GM18873 (cell line): ENCODE data around the gene IFRD2.

Experiments used
- ATAC-seq: cut with Tn5 transposase; IDR thresholded peaks from one replicate; pipeline ENCODE4 v1.9.1; 2021; ENCODE audit warnings: mild to moderate bottlenecking, moderate library complexity, moderate number of reproducible peaks; ENCODE audit not compliant: unreplicated experiment, low FRiP score

Gene IFRD2

GRCh38 chr3:50303013-50303815, 11.0 kb upstream of the IFRD2 start, which contains the start of gene HYAL1:
TSS of gene HYAL1 (minus strand) at chr3:50303574. CDS start at chr3:50302956, 618 bp downstream.
- no peak for ATAC-seq

GRCh38 chr3:50302095-50303012, 10.1 kb upstream of the IFRD2 start:
- ATAC-seq = no peak

- ATAC-seq = no peak
Observed at GRCh38 chr3:50300681-50301254, 8.5 kb upstream of the IFRD2 start.

- no peak for ATAC-seq
Observed at GRCh38 chr3:50299929-50300680, 7.9 kb upstream of the IFRD2 start.

- ATAC-seq = no peak
Observed at GRCh38 chr3:50299638-50299928, 7.4 kb upstream of the IFRD2 start.

GRCh38 chr3:50298836-50299637, 6.8 kb upstream of the IFRD2 start, which contains the start of the genes HYAL3 and NAA80:
TSS of gene HYAL3 (minus strand) at chr3:50299405. CDS start at chr3:50295602, 3,803 bp downstream.
TSS of gene NAA80 (minus strand) at chr3:50299405. CDS start at chr3:50297463, 1,942 bp downstream.
- peak; percentile 73 for ATAC-seq

GRCh38 chr3:50297896-50298725, 5.9 kb upstream of the IFRD2 start:
- no peak for ATAC-seq

- no peak for ATAC-seq
Observed at GRCh38 chr3:50297384-50297775, 5.2 kb upstream of the IFRD2 start.

- no peak for ATAC-seq
Observed at GRCh38 chr3:50296721-50297383, 4.6 kb upstream of the IFRD2 start.

GRCh38 chr3:50295553-50296431, 3.6 kb upstream of the IFRD2 start:
- no peak for ATAC-seq

- no peak for ATAC-seq
Observed at GRCh38 chr3:50294492-50295403, 2.5 kb upstream of the IFRD2 start.

- no peak for ATAC-seq
Observed at GRCh38 chr3:50294089-50294488, 1.9 kb upstream of the IFRD2 start.

GRCh38 chr3:50293079-50293801, 1.0 kb upstream of the IFRD2 start:
- no peak for ATAC-seq

- ATAC-seq = no peak
Observed at GRCh38 chr3:50290161-50290641, 2.0 kb downstream of the IFRD2 start.

- ATAC-seq = no peak
Observed at GRCh38 chr3:50289130-50289529, 3.1 kb downstream of the IFRD2 start.
